Spleen (tissue), 13 donors: Measurements from ENCODE around the gene LMLN. TPM values are rescaled to one million over a fixed set of nuclear protein-coding genes. Genes with fewer than 3 reads are reported as not detected.
A peak's percentile ranks its signal among the peaks of the same experiment; 100 is the strongest.
"Not testable (repeated sequence)": the region's sequence is repeated elsewhere in the genome, so short reads cannot be mapped to it uniquely, and the experiment has no call there.

ENCODE experiments used
- DNase-seq: peaks from one replicate; pipeline ENCODE4 v3.0.0-alpha.2; 2020
- H3K27ac ChIP-seq, 8 donors: fragments of 200-600 bp; sonication (generic) in 7 of 8; 1 replicate in 4 of 8; 2 replicates in 4 of 8; pipeline versions ENCODE4 v1.5.0 to v1.8.0; 2016 to 2021; ENCODE audit warnings: inconsistent platforms in 4 of 8, mild to moderate bottlenecking in 4 of 8, moderate library complexity in 1 of 8
- H3K27me3 ChIP-seq, 7 donors: fragments of 200-600 bp; sonication (generic) in 6 of 7; replicated peaks in 1 of 7; 1 replicate in 4 of 7; 2 replicates in 3 of 7; pipeline versions ENCODE4 v1.5.0 to v1.8.0; 2016 to 2021; ENCODE audit warnings: inconsistent platforms in 3 of 7, mild to moderate bottlenecking in 1 of 7
- H3K36me3 ChIP-seq, 6 donors: fragments of 200-600 bp; sonication (generic) in 5 of 6; 1 replicate in 4 of 6; 2 replicates in 2 of 6; pipeline versions ENCODE4 v1.5.0 to v1.8.0; 2016 to 2021; ENCODE audit warnings: inconsistent platforms in 2 of 6
- H3K4me1 ChIP-seq, 6 donors: fragments of 200-600 bp; sonication (generic) in 5 of 6; 1 replicate in 3 of 6; 2 replicates in 3 of 6; pipeline versions ENCODE4 v1.5.0 to v1.8.0; 2016 to 2021; ENCODE audit warnings: inconsistent platforms in 3 of 6
- H3K4me3 ChIP-seq, 8 donors: fragments of 200-600 bp; sonication (generic) in 7 of 8; 1 replicate in 4 of 8; 2 replicates in 4 of 8; pipeline versions ENCODE4 v1.5.0 to v1.8.0; 2016 to 2021; ENCODE audit warnings: inconsistent platforms in 4 of 8, mild to moderate bottlenecking in 4 of 8, moderate library complexity in 2 of 8
- H3K9me3 ChIP-seq, 8 donors: fragments of 200-600 bp; sonication (generic) in 7 of 8; 1 replicate in 4 of 8; 2 replicates in 4 of 8; pipeline versions ENCODE4 v1.5.0 to v1.8.0; 2016 to 2021; ENCODE audit warnings: inconsistent platforms in 4 of 8
- POLR2A ChIP-seq, 3 donors: fragments of 450-650 bp; IDR thresholded peaks; one replicate each; pipeline ENCODE4 v1.5.1; 2017; ENCODE audit warnings: antibody characterized with exemption in 3 of 3, mild to moderate bottlenecking in 1 of 3
- POLR2AphosphoS5 ChIP-seq, 3 donors: sonication (generic); formaldehyde crosslinking; IDR thresholded peaks; one replicate each; pipeline ENCODE4 v1.5.1; 2017; ENCODE audit warnings: antibody characterized with exemption in 3 of 3
- WGBS, 5 donors: extraction: QIAGEN DNeasy Blood & Tissue Kit in 3 of 5; methylation state at CpG; one replicate each; pipeline versions ENCODE4 v1.1.5 to v1.1.7; 2013 to 2018; 5-methylcytosine and 5-hydroxymethylcytosine counted together
- intact Hi-C: fragments of 100-400 bp; cut with DNase I; formaldehyde crosslinking; loops from one replicate; pipeline ENCODE4 v1.15.0; 2023; ENCODE audit warnings: low total_unique reads
- long read RNA-seq, 2 donors: transcript quantifications; one replicate each; lab custom pipeline, GENCODE V29; 2026
- polyA plus RNA-seq, 3 donors: library from polyadenylated mRNA; stranded (reverse); fragments of 200-250 nt; gene quantifications; one replicate each; pipeline ENCODE4 v1.2.1, GENCODE V29; 2013
- total RNA-seq, 7 donors: library from RNA; depleted of rRNA in 3 of 7; stranded (reverse); fragments of >200 nt in 3 of 7; fragmentation: NEBNext Ultra II Directional in 4 of 7; extraction: Animal tissue kit (Norgen Biotek cat#: 25700) in 4 of 7; gene quantifications; one replicate each; pipeline versions ENCODE4 v1.1.0 to v1.2.1, GENCODE V29; 2016 to 2021
- TF ChIP-seq, protein P1 (sequence below), 11 experiments: fragments of 200-600 bp in 7 of 11; fragments of 450-650 bp in 4 of 11; sonication (generic) in 4 of 11; IDR thresholded peaks in 8 of 11; conservative IDR thresholded peaks in 3 of 11; 1 replicate in 7 of 11; 2 replicates in 4 of 11; pipeline versions ENCODE4 v1.4.0 to v1.8.0; 2016 to 2021; ENCODE audit warnings: antibody characterized with exemption in 11 of 11, inconsistent platforms in 4 of 11, mild to moderate bottlenecking in 1 of 11
- donor health status: healthy with polysubstance abuse.
- donor health status: DM: no; HTN: no; CAD: no; lungs with moderate emphysema.
- donor health status: DM: no; HTN: no; CAD: no.
- donor health status: Bipolar disorder and iron deficiency.
- donor health status: healthy.
- donor health status: DM: no; HTN: no; CAD: no.
- donor health status: DM: yes; HTN: yes; CAD: no.

LMLN gene, protein sequence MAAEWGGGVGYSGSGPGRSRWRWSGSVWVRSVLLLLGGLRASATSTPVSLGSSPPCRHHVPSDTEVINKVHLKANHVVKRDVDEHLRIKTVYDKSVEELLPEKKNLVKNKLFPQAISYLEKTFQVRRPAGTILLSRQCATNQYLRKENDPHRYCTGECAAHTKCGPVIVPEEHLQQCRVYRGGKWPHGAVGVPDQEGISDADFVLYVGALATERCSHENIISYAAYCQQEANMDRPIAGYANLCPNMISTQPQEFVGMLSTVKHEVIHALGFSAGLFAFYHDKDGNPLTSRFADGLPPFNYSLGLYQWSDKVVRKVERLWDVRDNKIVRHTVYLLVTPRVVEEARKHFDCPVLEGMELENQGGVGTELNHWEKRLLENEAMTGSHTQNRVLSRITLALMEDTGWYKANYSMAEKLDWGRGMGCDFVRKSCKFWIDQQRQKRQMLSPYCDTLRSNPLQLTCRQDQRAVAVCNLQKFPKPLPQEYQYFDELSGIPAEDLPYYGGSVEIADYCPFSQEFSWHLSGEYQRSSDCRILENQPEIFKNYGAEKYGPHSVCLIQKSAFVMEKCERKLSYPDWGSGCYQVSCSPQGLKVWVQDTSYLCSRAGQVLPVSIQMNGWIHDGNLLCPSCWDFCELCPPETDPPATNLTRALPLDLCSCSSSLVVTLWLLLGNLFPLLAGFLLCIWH
- total RNA-seq (1 to 10 TPM; 2.4 to 5.9 (median 3.6) TPM), polyA plus RNA-seq (under 1 TPM; 0.52 to 0.83 (median 0.80) TPM)
- long read RNA-seq, donor 1, partial matches to known transcripts: 13 of 14 reads
- long read RNA-seq, donor 1, other reads (novel, unspliced or antisense): 0 of 14 reads
- long read RNA-seq, donor 2: 0 reads

DNA sequence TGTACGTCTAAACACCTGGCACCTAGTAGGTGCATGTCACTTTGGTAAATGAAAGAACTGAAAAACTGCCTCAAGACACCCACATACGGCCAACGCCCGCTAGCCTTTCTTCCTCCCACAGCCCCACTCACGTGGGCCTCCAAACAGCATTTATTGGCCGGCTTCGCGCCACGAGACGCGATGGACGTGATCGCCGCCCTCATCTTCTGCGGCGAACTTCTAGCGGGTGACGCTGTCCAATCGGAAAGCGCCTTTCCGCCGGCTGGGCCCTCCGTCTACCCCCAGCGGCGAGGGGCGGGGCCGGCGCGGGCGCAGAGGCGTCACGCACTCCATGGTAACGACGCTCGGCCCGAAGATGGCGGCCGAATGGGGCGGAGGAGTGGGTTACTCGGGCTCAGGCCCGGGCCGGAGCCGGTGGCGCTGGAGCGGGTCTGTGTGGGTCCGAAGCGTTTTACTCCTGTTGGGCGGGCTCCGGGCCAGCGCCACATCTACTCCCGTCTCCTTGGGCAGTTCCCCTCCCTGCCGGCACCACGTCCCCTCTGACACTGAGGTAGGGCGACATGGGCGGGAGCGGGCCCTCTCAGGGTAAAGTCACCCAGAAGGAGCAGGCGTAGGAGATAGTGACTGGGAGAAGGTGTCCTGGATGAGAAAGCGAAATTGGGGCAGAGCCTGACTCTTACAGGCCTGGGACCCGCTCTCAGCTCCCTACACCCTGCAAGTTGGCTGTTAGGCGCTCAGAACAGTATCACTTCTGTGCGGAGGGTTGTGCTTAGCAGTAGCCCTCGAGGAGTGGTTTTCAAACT lies at the start of gene LMLN:
Gene LMLN, plus strand, starts transcription at position 327 of the 803 bp plus-strand sequence. Its CDS starts 29 bp downstream, at position 356.
- TF ChIP-seq POLR2AphosphoS5 (IDR thresholded peaks at IDR 0.05) (peak; percentile 86 to 93 (median 89)), POLR2A (IDR thresholded peaks at IDR 0.05) (peak in 2 of 3 donors; percentile 20 to 43)
- TF ChIP-seq, protein P1, sequence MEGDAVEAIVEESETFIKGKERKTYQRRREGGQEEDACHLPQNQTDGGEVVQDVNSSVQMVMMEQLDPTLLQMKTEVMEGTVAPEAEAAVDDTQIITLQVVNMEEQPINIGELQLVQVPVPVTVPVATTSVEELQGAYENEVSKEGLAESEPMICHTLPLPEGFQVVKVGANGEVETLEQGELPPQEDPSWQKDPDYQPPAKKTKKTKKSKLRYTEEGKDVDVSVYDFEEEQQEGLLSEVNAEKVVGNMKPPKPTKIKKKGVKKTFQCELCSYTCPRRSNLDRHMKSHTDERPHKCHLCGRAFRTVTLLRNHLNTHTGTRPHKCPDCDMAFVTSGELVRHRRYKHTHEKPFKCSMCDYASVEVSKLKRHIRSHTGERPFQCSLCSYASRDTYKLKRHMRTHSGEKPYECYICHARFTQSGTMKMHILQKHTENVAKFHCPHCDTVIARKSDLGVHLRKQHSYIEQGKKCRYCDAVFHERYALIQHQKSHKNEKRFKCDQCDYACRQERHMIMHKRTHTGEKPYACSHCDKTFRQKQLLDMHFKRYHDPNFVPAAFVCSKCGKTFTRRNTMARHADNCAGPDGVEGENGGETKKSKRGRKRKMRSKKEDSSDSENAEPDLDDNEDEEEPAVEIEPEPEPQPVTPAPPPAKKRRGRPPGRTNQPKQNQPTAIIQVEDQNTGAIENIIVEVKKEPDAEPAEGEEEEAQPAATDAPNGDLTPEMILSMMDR (IDR thresholded peaks at IDR 0.05 in 8 of 11, conservative IDR thresholded peaks at IDR 0.05 in 3 of 11): peak in 4 of 11 experiments; percentile 27 to 57 (median 34)
- H3K27ac ChIP-seq: peak within 1 kb of the TSS; percentile 46 to 85 (median 74)
- 0 to 1% (median 0%) methylated on average over 30 to 62 of the region's 62 CpGs for WGBS, 5 donors

DNA sequence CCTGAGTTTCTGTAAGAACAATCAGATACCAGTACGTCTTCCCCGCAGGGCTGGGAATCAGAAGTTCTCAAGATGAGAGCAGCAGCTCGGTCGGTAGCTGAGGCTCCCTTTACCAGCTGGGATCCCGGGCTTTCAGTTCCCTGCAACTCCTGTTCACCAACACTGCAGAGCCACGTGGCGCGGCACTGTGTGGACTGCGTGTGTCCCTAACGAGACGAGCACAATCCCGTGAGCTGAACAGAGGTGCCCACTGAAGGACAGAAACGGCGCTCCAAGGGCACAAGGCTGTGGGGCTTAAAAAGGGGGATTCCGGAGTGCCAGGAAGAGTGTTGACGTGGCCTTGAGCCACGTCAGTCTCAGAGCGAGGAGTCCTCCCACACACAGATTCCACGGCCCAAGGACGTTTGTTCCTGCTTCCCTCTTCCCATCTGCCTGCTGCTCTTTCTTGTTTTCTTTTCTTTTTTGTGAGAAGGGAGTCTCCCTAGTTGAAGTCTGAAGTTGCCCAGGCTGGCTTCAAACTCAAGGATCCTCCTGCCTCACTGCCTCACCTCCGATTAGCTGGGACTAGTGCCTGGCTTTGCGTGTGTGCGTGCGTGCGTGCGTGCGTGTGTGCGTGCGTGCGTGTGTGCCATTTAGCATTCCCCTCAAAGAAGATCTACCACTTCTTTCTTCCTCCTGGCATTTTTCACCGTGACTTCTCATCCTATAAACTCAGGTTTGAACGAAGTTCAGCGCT lies 47.1 kb upstream of the LMLN start:
- DNase-seq: peak; percentile 77
- intact Hi-C loops: no loop called here
- H3K4me1 ChIP-seq: peaks cover 0 to 17% (median 3%) of the 10 kb centered on the region in 6 donors
- WGBS, 5 donors: 65 to 77% (median 70%) methylated on average over 33 of the region's 33 CpGs
- TF ChIP-seq POLR2A (IDR thresholded peaks at IDR 0.05) (no peak), POLR2AphosphoS5 (IDR thresholded peaks at IDR 0.05) (peak; percentile 51 to 72 (median 51))
- TF ChIP-seq, protein P1 (IDR thresholded peaks at IDR 0.05 in 8 of 11, conservative IDR thresholded peaks at IDR 0.05 in 3 of 11): no peak
- peak overlapping the region; percentile 17 to 70 (median 56) for H3K27ac ChIP-seq
- no peaks in the 10 kb centered on the region for H3K27me3 ChIP-seq
- H3K4me3 ChIP-seq: peak overlapping the region in 6 of 8 donors; percentile 8 to 63 (median 26)
- H3K36me3 ChIP-seq: peaks cover 0 to 4% (median 0%) of the 10 kb centered on the region in 6 donors
- H3K9me3 ChIP-seq: no peaks in the 10 kb centered on the region

More for the DNA sequence above, at the start of gene LMLN:
- intact Hi-C loops: no loop called here
- peaks cover 19 to 56% (median 42%) of the 10 kb centered on the region in 6 donors for H3K4me1 ChIP-seq
- H3K36me3 ChIP-seq: peaks cover 7 to 23% (median 15%) of the 10 kb centered on the region in 6 donors
- peak; percentile 99 for DNase-seq
- H3K27me3 ChIP-seq: no peaks in the 10 kb centered on the region
- peak within 1 kb of the TSS; percentile 91 to 99 (median 98) for H3K4me3 ChIP-seq
- H3K9me3 ChIP-seq: no peaks in the 10 kb centered on the region

DNA sequence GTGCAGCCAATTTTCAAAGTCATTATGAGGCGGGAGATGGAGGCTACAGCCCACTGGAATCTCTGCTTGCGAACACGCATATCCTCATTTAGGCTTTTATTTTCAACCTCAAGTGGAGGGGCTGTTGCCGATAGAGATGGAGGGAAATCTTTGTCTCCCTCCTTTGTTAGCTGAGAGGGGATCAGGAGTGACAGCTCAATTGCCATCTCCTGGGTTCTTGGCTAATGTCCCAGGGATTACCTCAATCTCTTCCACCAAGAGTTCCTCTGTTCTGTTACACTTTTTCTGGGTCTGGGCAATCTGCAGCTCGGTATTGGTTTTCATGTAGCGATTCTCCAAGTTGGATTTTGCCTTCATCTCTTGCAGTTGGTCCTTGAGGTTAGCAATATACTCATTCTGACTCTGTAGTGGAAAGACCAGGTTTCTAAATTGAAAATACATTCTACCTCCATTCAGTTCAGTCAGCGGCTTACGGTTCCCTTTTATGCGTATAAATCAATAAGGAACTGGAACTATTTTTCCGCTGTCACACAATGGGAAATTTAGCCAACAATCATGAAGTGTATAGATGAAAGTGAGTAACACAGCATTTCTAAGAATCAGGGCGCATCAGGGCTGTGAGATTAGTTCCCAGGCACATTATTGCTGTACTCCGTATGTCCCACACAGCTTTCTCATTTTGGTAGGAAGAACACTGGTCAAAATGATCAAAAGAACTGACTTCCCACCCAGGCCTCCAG lies 46.2 kb upstream of the LMLN start:
- TF ChIP-seq, protein P1 (IDR thresholded peaks at IDR 0.05 in 8 of 11, conservative IDR thresholded peaks at IDR 0.05 in 3 of 11): no peak
- no peak for TF ChIP-seq POLR2AphosphoS5 (IDR thresholded peaks at IDR 0.05)
- no peak for TF ChIP-seq POLR2A (IDR thresholded peaks at IDR 0.05)
- Histone ChIP-seq H3K9me3 (no peaks in the 10 kb centered on the region), H3K27me3 (no peaks in the 10 kb centered on the region), H3K4me3 (no peak overlapping the region), H3K27ac (peak overlapping the region in 3 of 8 donors; percentile 62 to 70 (median 69)), H3K4me1 (peaks cover 0 to 17% (median 3%) of the 10 kb centered on the region in 6 donors), H3K36me3 (peaks cover 0 to 4% (median 0%) of the 10 kb centered on the region in 6 donors)
- 84 to 91% (median 86%) methylated on average over 12 of the region's 12 CpGs for WGBS, 5 donors
- intact Hi-C loops: no loop called here
- DNase-seq: no peak

DNA sequence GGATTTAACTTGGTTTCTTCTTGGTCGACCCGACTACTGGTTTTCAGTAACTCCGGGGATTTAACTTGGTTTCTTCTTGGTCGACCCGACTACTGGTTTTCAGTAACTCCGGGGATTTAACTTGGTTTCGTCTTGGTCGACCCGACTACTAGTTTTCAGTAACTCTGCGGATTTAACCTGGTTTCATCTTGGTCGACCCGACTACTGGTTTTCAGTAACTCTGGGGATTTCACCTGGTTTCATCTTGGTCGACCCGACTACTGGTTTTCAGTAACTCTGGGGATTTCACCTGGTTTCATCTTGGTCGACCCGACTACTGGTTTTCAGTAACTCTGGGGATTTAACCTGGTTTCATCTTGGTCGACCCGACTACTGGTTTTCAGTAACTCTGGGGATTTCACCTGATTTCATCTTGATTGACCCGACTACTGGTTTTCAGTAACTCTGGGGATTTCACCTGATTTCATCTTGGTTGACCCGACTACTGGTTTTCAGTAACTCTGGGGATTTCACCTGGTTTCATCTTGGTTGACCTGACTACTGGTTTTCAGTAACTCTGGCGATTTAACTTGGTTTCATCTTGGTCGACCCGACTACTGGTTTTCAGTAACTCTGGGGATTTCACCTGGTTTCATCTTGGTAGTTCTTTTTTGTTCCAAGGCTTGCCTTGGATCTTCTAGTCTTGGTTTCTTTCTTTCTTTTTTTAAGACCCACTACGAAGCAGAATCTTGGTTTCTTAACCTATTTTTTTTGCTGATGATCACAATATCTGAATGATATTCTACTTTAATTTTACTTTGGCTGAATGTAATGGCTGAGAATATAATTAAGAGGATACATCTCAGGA lies 38.4 kb upstream of the LMLN start:
- DNase-seq, intact Hi-C loops, H3K4me3 ChIP-seq, H3K27ac ChIP-seq, H3K9me3 ChIP-seq, H3K4me1 ChIP-seq, H3K27me3 ChIP-seq: not testable (repeated sequence)
- 66 to 74% (median 72%) methylated on average over 21 to 24 of the region's 24 CpGs for WGBS, 5 donors
- H3K36me3 ChIP-seq: peaks cover 0 to 47% (median 2%) of the 10 kb centered on the region in 6 donors
